Hematopoietic multipotent progenitor cell (in vitro differentiated cells): ENCODE data around the gene SOCS2. TPM values are rescaled to one million over a fixed set of nuclear protein-coding genes. Genes with fewer than 3 reads are reported as not detected.
"Not testable (repeated sequence)": the region's sequence is repeated elsewhere in the genome, so short reads cannot be mapped to it uniquely, and the experiment has no call there.

Source experiments
- DNase-seq, 3 donors: peaks; one replicate each; pipeline ENCODE4 v3.0.0-alpha.2; 2011 to 2015; ENCODE audit warnings: low read depth in 2 of 3, low spot score in 2 of 3
- total RNA-seq: library from RNA; depleted of rRNA; stranded (reverse); fragments of >200 nt; gene quantifications from one replicate; pipeline ENCODE4 v1.2.3, GENCODE V29; 2012

Gene SOCS2, protein sequence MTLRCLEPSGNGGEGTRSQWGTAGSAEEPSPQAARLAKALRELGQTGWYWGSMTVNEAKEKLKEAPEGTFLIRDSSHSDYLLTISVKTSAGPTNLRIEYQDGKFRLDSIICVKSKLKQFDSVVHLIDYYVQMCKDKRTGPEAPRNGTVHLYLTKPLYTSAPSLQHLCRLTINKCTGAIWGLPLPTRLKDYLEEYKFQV
- total RNA-seq = 128 TPM

DNA sequence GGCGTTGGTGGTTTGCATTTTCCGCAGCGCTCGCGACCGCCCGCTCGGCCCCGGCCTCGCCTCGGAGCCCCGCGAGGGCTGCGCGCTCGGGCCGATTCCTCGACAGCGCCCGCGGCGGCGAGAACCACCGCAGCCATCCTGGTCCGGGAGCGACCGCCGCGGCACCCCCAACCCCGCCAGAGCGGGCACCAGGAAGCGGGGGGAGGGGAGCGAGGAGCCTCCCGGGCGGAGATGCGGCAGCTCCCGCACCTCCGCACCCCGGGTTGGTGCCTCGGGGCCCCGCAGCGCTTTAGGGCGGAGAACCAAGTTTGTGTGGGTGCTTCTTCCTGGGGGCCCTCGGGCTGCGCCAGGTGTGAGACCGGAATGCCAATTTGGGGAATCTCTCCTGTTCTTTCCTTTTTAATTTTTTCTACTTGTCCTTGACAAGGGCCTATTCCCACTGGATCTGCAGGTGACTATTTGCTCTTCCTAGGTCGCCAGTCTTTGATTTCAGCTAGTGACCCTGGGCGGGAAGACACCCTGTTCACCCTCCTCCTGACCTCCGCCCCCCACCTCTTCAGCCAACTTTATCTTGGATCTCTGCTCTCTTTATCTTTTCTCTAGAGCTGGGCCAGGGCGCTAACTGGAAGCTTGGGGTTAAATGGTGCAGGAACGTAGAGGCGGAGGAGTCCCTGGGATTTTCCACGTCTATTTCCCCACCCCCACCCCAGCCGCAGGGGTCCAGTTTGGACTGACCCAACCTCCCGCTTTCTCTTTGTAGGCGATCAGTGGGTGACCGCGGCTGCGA, at the start of gene SOCS2:
Gene SOCS2 (plus strand): TSS at position 751 of the 787 bp plus-strand sequence. CDS start 223 bp downstream, outside the sequence.
- DNase-seq = peak in 1 of 3 donors; percentile 21

DNA sequence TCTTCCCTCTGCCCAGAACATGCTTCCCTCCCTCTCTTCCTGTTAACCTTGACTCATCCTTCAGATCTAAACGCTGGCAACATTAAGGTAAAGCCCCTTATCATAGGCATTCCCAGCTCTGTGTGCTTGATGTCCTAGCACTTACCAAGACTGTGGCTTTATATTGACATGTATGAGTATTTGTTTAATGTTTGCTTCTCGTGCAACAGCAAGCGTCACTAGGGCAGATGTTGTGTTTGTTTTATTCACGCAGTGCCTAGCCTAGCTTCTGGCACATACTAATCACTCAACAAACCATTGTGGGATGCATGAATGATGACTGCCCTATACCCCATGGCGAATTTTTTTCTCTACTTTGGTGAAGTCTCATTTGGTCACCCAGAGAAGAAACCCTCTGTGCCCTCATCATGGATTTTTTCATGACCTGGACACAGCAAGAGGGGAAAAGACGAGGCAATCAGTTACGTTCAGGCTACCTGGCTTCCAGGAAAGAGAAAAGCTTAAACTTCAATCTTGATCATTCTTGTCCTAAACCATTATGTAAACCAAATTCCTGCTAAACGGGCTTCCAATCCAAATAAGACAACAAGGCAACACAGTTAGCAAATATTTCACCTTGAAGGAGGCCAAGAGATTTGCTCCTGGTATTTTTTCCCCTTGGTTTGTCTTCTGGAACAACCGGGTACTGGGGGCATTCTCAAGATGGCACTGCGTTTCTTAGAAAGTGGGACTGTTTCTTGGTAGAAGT, 47.9 kb upstream of the SOCS2 start:
- DNase-seq = no peak

DNA sequence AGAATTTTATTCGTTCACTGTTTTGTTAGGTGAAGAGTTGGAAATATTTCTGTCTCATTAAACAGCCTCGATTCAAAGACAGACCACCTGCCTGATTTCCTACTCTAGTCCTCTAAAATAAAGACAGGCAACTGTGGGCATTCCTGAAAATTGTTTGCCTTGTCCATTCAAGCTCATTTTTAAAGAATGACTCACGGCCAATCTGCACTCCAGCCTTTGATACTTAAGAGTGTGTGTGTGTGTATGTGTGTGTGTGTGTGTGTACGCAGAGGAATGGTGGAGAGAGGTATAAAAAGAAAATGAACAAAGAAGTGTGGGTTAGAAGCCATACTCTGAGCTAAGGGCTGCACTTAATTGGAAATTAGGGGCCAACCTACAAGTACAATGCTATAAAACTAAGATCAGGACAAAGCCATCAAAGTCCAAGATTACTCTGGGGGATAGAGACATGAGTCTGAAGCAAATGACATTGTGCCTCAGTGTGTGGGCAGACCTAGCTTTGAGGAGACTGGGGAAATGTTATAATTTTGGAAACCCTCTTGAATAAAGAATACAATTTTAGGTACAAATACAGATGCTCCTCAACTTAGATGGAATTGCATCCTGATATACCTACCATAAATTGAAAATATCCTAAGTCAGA, 45.6 kb upstream of the SOCS2 start:
- DNase-seq = no peak

DNA sequence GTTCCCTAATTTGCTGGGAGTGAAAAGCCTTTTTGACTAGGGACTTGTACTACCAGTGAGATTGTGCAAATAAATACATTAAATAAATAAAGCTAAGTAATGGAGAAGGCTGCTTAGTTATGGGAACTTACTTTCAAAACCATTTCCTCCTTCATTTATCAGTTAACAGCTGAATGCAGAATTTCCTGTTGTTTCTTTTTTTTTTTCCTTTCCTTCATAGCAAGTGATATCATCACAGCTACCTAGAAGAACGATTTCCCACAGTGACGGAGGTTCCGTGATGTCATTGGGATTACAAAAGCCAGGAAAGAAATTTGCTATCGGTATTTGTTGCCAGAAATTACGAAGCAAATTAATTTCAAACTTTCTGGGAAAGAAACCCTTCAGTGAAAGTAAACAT, 42.1 kb upstream of the SOCS2 start:
- DNase-seq = peak in 2 of 3 donors; percentile 79 to 89

DNA sequence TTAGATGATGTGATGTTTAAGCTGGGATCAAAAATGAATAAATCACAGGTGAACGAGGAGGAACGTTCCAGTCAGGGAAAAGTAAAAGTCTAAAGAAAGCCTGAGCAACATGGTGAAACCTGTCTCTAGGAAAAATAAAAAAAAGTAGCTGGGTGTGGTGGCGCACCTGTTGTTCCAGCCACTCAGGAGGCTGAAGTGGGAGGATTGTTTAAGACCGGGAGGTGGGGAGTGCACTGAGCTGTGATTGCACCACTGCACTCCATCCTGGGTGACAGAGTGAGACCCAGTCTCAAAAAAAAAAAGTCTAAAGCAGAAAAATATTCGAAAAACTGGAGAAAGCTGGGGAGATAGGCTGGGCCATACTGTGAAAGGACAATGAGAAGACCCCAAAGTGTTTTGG, 39.2 kb upstream of the SOCS2 start:
- DNase-seq = no peak

- DNase-seq = no peak
These were observed 36.2 kb upstream of the SOCS2 start for GRCh38 chr12:93536111-93536765.

DNA sequence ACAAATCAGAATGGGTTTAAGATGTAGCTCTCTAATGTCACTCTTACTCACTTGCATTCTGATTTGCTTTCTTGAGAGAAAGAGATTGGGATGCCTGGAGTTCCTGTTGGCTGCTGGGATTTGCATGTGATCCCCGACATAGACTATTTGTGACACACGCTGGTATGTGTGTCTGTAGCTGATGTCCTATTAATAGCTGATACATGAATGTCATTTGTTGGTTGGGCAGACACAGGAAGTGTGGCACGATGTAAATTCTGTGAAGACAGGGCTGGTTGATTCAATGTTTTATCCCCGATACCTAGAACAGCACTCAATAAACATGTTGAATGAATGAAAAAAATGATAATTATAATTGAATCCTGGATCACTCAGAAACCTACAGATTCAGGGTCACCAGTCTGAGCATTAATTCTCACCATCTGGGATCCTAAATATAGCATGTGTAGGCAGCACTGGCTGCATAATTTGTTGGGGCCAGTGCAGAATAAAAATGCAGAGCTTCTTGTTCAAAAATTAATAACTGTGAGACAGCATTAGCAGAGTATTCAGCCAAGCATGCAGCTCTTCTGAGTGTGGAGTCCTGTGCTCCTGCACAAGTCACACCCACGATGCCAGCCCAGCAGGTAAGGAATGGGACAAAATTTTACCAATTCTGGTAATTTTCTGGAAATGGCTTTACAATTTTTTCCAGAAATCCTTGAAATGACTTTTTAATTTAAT, 35.5 kb upstream of the SOCS2 start:
- DNase-seq = no peak

DNA sequence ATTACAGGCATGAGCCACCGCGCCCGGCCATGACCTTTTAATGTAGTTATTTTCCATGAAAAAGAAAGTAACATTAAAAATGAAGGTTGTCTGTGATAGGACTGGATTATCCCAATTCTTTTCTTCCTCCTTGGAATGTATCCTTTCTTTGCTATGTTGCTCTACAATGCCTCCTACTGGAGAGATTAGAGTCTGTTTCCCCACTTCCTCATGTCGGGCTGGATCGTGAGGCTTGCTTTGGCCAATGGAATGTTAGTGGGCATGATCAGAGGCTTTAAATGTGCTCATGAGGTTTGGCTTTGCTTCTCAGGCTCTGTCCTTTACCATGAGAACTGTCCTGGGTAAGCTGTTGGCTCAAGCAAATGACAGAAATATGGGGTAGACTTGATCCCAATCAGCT, 34.7 kb upstream of the SOCS2 start:
- no peak for DNase-seq

DNA sequence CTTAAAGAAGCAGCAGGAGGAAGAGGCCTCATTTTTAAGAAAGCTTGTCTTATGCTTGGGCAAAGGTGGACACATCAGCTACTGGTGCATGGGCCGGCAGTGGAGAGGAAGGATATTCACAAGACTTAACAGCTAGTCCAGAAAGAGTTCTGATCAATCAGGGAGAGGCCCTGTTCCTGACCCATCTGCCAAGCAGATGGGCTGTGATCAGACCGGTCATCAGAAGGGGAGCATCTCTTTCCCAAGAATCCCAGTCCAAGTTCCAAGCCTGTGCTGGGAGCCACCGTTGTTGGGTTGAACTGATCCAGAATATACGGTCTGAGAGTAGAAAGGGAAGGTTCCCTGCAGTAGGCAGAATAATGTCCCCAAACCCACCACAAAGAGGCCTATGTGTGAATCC, 32.7 kb upstream of the SOCS2 start:
- no peak for DNase-seq

DNA sequence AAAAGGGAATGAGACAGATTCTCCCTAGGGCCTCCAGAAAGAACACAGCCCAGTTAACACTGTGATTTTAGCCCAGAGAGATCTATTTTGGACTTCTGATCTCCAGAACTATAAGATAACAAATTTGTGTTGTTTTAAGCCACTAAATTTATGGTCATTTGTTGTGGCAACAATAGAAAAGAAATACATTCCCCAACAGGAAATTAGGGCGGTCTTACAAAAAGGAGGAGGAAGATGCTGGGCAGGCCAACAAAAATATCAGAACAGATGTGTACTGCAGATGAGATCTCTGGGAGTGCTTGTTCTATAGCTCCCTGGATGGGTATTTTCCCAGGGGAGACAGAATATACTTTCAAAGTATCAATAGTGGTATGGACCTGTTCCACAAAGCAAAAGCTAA, 32.0 kb upstream of the SOCS2 start:
- DNase-seq = peak in 1 of 3 donors; percentile 26

DNA sequence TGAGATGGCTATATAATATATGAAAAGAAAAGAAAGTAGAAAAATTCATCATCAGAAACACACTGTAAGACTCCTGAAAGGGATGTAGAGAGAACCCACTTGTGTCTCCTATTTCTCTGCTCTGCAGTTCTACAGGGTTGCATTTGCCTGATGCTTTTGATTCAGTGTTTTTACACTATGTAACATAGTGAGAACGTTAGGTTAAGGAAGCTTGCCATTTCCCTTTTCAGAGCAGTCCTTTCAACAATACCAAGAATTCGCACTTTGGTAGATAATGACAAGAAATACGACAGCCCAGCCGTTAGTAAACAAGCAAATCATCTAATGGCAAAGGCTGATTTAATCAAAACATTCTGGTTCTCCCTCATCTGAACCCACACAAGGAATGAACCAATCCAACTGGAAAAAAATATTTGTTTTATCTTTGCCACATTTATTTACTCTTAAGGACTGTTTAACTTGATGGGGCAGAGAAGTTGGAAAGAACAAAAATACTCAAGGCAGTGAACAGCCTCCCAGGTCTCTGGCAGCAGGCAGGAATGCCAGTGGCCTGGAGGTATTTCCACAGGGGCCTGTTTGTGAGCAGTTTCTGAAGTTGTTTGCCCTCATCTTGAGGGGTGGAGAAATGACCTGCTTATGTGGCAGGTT, 30.8 kb upstream of the SOCS2 start:
- peak in 1 of 3 donors; percentile 12 for DNase-seq

DNA sequence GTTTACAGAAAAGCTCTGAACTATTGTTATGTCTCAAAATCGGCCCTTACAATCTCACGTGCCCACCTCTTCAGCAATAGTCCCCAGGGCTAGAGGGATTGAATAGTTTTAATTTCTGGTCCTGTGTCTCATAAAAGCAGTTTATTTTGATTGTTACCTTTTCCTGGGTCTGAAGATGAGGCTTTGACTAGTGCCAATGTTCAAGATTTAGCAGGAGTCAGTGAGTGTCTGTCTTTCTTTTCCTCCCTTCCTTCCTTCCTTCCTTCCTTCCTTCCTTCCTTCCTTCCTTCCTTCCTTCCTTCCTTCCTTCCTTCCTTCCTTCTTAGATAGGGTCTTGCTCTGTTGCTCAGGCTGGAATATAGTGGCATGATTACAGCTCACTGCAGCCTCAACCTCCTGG, 24.7 kb upstream of the SOCS2 start:
- DNase-seq = no peak

- no peak for DNase-seq
These were observed 23.3 kb upstream of the SOCS2 start for GRCh38 chr12:93549174-93549573.

DNA sequence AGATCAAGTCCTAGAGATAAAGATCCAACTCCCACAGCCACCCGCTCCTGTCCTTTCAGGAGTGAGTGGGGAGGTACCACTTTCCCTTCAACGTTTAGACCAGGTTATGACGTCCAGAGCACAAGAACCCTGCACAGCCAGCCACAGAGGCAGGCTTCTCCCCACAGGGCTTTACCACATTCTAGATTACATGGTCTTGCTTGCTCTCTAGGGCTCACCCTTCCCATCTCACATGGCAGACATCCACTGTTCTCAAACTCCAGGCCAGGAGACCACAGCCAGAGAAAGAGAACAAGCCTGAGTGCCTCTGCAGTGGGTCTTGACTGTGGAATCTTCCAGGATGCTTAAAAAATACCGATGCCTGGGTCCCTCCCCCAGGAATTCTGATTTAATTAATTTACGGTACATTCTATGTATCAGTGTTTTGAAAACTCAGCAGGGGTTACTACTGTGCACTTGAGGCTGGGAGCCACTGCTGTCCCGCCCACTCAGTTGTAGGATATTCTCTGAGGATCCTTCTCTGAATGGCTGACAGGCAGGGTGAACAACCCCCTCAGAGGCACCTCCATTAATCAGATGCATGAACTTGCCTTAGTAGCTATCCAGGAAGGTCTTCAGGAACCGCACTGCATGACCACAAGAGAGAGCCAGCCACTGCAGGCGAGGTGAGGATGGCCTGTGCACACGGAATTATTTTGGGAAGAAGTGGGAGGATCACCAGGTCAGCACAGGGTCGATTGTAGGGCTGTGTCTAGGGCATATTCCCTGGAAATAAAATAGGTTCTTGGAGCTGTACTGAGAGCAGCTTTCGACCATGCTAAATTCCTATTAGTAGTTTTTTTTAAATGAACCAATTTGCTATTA, 21.5 kb upstream of the SOCS2 start:
- DNase-seq = no peak

DNA sequence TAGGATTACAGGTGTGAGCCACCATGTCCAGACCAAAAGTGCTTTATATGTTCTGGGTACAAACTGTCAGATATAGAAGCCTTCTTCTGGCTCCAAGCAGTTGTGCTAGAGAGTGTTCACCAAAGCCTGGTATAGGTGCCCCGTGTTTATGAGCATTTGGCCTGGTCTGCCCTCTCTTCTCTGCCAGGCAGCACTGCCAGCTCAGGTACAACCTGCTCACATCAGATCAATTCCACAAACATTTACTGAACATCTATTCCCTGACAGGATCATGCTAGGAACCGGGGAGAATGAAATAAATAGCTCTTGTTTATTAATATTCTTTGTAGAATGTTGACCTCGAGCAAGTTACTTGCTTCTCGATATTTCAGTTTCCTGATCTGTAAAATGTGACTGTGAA, 20.0 kb upstream of the SOCS2 start:
- DNase-seq = no peak

DNA sequence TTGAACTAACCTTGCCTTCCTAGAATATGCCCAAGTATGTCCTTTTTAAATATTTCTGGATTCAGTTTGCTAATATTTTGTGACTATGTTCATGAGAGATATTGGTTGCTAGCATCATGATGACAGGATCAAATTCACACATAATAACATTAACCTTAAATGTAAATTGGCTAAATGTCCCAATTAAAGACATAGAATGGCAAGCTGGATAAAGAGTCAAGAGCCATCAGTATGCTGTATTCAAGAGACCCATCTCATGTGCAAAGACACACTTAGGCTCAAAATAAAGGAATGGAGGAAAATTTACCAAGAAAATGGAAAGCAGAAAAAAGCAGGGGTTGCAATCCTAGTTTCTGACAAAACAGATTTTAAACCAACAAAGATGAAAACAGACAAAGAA, 14.6 kb upstream of the SOCS2 start:
- peak in 1 of 3 donors; percentile 36 for DNase-seq

GRCh38 chr12:93558685-93559084, 13.8 kb upstream of the SOCS2 start:
- DNase-seq = not testable (repeated sequence)

DNA sequence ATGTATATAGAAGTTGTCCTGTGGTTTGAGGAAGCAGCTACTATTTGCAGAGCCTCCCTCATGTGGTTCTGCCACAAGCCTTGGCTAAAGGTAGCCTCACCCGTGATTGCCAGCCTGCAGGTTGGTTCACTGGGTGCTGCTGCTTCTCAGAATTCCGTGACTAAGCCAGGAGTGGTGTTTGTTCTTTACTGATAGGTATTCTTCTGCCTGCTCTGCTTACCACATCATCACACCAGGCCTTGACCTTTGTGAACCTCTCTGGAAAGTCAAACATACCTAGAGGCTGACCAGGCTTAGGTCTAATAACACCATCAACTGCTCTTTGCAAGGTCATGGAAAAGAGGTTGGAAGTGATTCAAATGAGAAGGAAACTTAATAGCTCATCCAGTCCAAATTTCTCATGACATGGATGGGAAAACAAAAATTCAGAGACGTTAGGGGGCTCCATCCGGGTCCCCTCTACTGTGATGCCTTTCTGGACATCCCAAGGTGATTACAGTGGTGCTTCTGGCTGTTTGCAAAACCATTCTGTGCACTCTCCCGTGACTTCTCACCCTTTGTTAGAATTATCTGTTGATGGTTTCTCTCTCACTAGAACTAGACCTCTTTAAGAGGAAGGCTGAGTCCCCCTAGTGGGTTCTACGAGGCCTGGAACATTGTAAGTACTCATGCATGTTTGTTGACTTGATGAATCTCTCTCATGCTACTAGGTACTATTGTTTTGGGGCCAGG, 8.5 kb upstream of the SOCS2 start:
- peak in 2 of 3 donors; percentile 49 to 81 for DNase-seq
